HAP-1 (cell line): Measurements from ENCODE around the gene PTGR3.

Source experiments
- DNase-seq, 2 experiments: peaks; one replicate each; pipeline ENCODE4 v3.0.0-alpha.2; 2016 to 2020; ENCODE audit warnings: low spot score in 2 of 2
- H3K27me3 ChIP-seq: fragments of 250-450 bp; sonication (Bioruptor Pico); 2 replicates; pipeline ENCODE4 v1.5.1; 2020; ENCODE audit warnings: low read depth, mild to moderate bottlenecking, moderate library complexity
- H3K36me3 ChIP-seq: fragments of 250-450 bp; sonication (Bioruptor Pico); replicated peaks from 2 replicates; pipeline ENCODE4 v1.5.1; 2020; ENCODE audit warnings: mild to moderate bottlenecking
- H3K4me1 ChIP-seq: fragments of 250-450 bp; sonication (Bioruptor Pico); 2 replicates; pipeline ENCODE4 v1.5.1; 2020; ENCODE audit warnings: mild to moderate bottlenecking
- H3K4me3 ChIP-seq: fragments of 250-450 bp; sonication (Bioruptor Pico); 2 replicates; pipeline ENCODE4 v1.5.1; 2020; ENCODE audit warnings: mild to moderate bottlenecking, moderate library complexity
- H3K9me3 ChIP-seq: fragments of 250-450 bp; sonication (Bioruptor Pico); 2 replicates; pipeline ENCODE4 v1.5.1; 2020; ENCODE audit warnings: mild to moderate bottlenecking, moderate library complexity
- in situ Hi-C: fragments of 300-500 bp; cut with MboI; formaldehyde crosslinking; loops from 3 replicates; pipeline ENCODE4 v1.14.3; 2020; ENCODE audit warnings: low sequenced_read_pairs, inconsistent platforms, mixed read lengths

PTGR3 gene

DNA sequence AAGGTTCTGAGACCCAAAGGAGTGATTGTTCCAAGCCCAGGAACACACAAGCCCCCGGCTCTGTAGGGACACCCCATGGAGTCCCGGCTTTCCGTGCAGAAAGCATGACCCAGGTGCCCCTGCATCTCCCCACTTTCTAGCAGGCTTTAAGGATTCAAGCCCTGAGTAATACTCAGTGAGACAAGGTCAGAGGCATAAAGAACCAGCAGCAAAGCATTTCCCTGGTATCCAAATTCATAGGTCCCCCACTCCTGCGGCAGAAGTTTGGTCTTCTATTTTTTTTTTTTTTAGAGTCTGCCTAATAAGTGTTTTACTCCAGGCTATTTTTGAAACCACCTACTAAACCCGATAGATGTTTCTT lies 18.0 kb upstream of the PTGR3 start:
- H3K4me3 ChIP-seq = no peak overlapping the region
- H3K36me3 ChIP-seq = no peaks in the 10 kb centered on the region
- DNase-seq = no peak
- no peaks in the 10 kb centered on the region for H3K27me3 ChIP-seq
- in situ Hi-C loops = no loop called here
- H3K4me1 ChIP-seq = no peaks in the 10 kb centered on the region
- no peaks in the 10 kb centered on the region for H3K9me3 ChIP-seq

DNA sequence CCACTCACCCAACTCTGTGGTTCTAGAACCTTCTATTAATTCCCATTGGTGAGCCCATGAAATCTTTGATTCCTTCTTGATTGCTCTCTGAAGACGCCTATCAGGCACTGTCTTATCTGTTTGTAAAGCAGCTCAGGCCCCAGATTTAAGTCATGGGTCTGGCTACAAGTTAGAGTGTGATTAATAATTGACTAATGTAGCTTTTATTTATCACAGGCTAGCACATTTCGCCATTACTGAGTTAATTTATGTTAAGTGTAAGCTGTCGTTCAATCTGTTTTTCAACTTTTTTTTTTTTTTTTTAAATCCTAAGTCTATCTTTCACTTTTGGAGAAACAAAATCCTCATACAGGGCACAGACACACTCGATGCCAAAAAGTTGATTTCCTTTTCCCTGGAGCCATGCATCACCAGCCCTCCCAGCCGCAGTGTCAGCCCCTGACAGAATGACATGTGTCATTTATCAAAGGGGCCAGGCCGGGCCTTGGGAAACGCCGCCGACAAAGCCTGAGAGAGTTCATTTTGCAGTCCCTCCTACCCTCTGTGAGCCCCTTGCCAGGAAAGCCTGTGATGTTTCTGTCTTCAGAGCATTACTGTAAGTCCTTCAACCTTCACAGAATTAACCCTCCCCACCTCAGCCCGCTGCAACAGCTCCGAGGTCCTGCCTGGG lies 17.5 kb upstream of the PTGR3 start:
- H3K4me1 ChIP-seq = no peaks in the 10 kb centered on the region
- DNase-seq = no peak
- H3K27me3 ChIP-seq = no peaks in the 10 kb centered on the region
- H3K36me3 ChIP-seq = no peaks in the 10 kb centered on the region
- in situ Hi-C loops = no loop called here
- H3K9me3 ChIP-seq = no peaks in the 10 kb centered on the region
- H3K4me3 ChIP-seq = no peak overlapping the region

DNA sequence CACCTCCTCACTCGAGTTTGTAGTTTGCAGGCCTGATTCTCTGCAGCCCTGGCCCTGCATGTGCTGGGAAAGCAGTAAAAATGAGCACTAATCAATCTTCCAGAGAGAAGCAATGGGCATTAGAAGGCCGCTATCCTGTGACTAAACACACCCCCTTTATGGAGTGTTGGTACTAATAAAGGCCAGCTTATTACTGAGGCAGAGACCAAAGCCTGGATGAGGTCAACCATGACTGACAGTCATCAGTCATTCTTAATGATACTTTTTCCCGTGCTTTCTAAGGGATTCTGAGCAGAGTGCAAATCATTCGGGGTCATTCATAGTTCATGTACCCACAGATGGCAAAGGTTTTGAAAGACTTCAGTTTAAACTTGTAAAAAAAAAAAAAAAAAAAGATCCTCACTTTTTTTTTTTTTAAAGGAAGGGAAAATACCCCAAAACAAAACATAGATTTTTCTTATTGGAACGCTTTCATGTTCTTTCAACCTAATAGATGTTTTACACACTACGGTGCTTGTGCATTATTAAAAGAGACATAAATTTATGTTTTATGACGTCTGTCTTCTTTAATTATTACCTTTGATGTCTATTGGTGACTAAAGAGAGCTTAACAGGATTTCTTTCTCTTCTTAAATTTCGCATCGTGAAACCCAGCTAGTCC lies 14.9 kb upstream of the PTGR3 start:
- H3K36me3 ChIP-seq = no peaks in the 10 kb centered on the region
- in situ Hi-C loops = no loop called here
- no peak overlapping the region for H3K4me3 ChIP-seq
- no peaks in the 10 kb centered on the region for H3K27me3 ChIP-seq
- DNase-seq = no peak
- peaks cover 4% of the 10 kb centered on the region; the same call in 1 of the 2 replicates for H3K4me1 ChIP-seq
- no peaks in the 10 kb centered on the region for H3K9me3 ChIP-seq

DNA sequence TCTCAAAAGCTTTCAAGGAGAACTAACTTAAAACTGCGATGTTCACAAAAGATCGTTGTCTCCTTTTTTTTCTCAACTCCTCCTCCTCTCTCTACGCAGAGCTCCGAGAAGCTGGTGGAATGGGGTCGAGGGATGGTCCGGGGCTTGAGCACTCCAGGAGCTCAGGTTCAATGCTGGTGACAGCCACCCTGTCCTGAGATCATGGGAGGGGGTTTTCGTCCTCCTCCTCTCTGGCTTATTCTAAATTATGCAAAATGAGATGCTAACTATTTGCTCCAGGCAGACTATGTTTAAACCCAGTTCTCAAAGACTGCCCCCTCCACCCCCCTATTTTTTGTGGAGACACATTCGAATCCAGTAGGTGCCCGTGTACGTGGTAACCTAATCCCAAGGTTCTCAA lies 13.5 kb upstream of the PTGR3 start:
- Histone ChIP-seq H3K36me3 (no peaks in the 10 kb centered on the region), H3K9me3 (no peaks in the 10 kb centered on the region), H3K27me3 (no peaks in the 10 kb centered on the region), H3K4me1 (peaks cover 16% of the 10 kb centered on the region), H3K4me3 (no peak overlapping the region)
- in situ Hi-C loops = no loop called here
- DNase-seq = no peak

DNA sequence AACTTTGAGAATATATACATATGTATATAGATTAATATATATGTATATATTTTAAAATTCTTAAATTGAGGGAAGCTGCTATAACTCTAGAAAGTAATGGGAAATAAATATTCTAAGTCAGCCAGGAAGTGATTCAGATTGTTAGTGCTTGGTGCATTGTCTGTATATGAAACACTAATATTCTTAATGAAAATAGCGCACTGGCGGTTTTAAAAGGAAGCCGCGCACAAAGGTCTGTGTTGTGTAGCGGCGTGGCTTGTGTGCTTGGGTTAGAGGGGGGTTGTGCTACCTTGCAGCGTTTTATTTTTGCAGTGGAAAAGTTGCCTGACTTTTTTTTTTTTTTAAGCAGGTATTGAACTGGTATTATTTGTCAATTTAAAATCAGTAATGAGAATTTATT lies 13.0 kb upstream of the PTGR3 start:
- Histone ChIP-seq H3K27me3 (no peaks in the 10 kb centered on the region), H3K36me3 (no peaks in the 10 kb centered on the region), H3K9me3 (no peaks in the 10 kb centered on the region), H3K4me3 (no peak overlapping the region), H3K4me1 (peaks cover 19% of the 10 kb centered on the region)
- no peak for DNase-seq
- in situ Hi-C loops = no loop called here

DNA sequence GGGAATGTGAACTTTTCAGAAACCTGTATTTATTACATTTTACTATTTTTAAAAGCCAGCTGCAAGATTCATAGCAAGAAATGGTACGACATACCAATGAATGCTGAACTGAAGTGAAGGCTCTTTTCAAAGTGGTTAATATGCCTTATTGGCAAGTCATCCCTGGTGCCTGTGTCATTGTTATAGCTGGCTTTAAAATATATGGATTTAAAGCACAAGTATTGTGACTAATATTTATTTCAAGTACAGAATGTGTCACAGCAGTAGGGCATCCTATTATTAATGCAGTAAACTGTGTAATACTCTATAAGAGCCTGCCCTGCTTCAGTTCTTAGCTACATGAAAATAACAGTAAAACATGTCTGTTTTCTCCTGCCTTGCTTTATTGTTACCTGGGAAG lies 12.5 kb upstream of the PTGR3 start:
- no peak for DNase-seq
- Histone ChIP-seq H3K27me3 (no peaks in the 10 kb centered on the region), H3K4me3 (no peak overlapping the region), H3K9me3 (no peaks in the 10 kb centered on the region), H3K36me3 (no peaks in the 10 kb centered on the region), H3K4me1 (peaks cover 24% of the 10 kb centered on the region)
- in situ Hi-C loops = no loop called here

DNA sequence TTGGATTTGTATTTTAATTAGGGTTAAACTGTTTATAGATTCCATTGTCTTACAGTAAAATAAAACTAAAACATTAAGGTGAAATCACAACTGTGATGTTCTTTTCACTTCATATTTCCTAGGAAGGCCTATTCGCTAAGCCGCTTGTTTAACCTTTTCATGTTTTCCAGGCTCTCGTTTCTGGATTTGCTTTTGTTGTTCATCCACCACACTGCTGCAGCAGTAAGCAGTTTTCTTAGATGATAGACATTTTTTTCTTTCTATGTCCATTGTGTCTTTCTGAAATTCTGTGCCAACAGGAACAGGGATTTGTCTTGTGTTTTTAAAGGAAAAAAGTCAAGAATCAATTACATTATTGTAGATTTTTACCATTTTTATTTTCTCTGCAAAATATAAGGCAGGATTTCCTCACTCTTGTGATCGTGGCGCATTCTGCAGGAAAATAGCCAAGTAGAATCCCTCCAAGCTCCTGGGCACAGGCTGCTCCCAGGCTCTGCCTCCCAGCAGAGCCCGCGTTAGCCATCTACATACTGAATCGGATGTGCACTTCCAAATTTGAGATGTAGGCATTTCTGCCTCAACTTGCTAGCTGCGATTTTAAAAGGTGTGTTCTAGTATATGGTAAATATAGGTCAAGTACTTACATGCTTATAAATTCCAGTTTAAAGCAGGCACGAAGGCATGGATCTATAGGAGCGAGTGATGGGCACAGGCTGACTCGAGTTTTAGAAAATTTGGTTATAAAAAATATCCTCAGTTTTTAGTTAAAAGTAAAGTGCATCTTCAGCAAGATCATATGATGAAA lies 11.8 kb upstream of the PTGR3 start:
- Histone ChIP-seq H3K9me3 (no peaks in the 10 kb centered on the region), H3K4me3 (no peak overlapping the region), H3K4me1 (peaks cover 29% of the 10 kb centered on the region), H3K27me3 (no peaks in the 10 kb centered on the region), H3K36me3 (no peaks in the 10 kb centered on the region)
- no peak for DNase-seq
- in situ Hi-C loops = no loop called here

DNA sequence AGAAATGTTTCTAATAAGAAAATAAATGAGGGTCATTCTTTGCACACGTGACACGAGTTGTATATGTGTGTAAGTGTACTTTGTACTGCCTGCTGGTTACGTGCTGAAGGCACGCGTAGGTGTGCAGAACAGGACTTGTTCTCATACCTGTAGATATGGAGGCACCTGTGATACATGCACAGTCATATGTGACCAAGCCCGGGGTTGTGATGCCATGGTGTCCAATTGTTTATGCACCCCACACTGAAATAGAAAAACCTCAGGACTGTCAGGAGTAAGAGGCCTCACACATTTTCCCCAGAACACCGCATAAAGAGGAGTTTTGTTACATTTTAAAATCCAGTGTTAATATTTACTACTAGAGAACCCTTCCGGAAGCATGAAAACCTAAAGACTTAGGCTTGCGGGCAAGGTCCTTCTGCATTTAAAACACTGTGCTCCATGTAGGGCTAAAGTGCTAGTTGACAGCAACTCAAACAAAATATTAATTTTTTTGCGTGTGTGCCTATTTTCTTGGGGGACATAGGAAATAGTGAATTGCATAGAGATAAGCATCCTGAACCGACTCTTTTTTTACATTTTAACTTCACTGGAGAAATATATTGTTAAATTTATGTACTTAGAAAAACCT lies 10.9 kb upstream of the PTGR3 start:
- no peak for DNase-seq
- Histone ChIP-seq H3K27me3 (no peaks in the 10 kb centered on the region), H3K4me3 (no peak overlapping the region), H3K4me1 (peaks cover 29% of the 10 kb centered on the region), H3K36me3 (no peaks in the 10 kb centered on the region), H3K9me3 (no peaks in the 10 kb centered on the region)
- in situ Hi-C loops = no loop called here

DNA sequence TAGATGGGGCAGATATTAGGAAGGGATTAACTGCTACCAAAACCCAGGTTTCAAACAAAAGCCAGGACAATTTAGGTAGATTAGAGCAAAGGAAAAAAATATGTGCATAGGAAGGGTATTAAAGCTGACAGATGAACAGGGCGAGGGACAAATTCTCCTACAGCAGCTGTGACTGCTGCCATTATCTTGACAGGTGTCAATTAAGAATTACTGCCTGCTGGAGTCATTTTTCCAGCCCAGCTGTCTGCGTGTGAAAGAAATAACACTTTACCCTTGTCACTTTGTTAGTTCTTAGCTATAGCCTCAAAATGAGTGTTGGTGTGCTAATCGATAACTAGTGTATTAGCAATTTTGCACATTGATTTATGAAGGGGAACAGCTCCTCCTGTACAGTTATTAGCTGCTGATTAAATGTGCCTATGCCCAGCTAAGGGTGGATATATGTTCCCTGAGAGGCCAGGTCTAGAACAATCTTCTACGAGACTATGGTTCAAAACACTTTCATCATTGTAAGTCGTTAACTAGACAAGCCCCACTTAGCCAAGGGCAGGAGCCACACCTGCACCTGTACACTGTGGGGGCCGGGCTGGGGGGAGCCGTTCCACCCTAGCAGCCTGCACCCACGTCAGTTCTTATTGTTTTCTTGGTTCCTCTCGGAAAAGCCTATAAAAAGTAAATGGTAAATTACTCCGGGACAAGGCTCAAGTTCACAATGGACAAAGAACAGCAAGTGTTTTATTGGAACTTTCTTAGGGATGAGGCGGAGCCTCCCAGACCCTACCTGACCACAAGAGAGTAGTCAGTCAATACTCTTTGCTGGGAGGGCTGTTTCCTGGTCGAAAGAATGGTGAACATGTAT lies 9.4 kb upstream of the PTGR3 start:
- H3K4me3 ChIP-seq = no peak overlapping the region
- peaks cover 41% of the 10 kb centered on the region for H3K4me1 ChIP-seq
- H3K27me3 ChIP-seq = no peaks in the 10 kb centered on the region
- in situ Hi-C loops = no loop called here
- no peaks in the 10 kb centered on the region for H3K36me3 ChIP-seq
- H3K9me3 ChIP-seq = no peaks in the 10 kb centered on the region
- peak; percentile 17 to 61 for DNase-seq

DNA sequence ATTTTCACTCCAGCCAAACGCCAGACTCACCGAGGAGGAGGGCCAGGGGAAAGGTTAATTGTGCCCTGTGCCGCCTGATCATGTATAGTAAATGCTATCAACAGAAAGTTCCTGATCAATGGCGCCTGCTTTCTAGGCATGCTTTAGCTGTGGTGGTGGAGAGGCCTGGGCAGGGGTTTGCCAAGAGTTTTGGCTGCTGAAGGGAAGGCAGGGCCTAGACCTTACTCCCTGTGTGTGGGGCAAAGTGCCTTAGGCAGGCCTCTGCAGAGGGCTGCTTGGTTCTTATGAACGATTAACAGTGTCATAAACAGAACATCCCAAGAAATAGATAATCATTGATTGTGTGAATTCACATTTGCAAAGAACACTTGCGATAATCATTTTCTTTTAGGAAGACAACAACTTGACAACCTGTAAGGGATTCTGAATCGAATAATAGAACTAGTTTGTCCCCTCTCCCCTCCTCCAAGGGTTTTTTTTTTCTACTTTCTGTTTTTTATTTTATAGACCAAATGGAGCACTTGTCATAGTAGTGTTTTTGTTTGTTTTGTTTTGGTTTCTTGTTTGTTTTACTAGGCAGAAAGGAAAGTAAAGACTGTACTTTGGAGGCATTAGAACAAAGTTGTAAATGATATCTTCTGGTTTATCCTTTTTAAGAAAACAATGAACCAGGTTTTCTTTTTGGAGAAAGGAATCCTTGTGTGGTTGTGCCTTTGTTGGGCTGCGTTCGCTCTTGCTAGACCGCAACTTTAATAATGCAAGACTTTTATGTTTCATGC lies 8.2 kb upstream of the PTGR3 start:
- H3K27me3 ChIP-seq = no peaks in the 10 kb centered on the region
- no peak for DNase-seq
- H3K4me3 ChIP-seq = no peak overlapping the region
- peaks cover 43% of the 10 kb centered on the region for H3K4me1 ChIP-seq
- no peaks in the 10 kb centered on the region for H3K36me3 ChIP-seq
- no peaks in the 10 kb centered on the region for H3K9me3 ChIP-seq
- in situ Hi-C loops = no loop called here

DNA sequence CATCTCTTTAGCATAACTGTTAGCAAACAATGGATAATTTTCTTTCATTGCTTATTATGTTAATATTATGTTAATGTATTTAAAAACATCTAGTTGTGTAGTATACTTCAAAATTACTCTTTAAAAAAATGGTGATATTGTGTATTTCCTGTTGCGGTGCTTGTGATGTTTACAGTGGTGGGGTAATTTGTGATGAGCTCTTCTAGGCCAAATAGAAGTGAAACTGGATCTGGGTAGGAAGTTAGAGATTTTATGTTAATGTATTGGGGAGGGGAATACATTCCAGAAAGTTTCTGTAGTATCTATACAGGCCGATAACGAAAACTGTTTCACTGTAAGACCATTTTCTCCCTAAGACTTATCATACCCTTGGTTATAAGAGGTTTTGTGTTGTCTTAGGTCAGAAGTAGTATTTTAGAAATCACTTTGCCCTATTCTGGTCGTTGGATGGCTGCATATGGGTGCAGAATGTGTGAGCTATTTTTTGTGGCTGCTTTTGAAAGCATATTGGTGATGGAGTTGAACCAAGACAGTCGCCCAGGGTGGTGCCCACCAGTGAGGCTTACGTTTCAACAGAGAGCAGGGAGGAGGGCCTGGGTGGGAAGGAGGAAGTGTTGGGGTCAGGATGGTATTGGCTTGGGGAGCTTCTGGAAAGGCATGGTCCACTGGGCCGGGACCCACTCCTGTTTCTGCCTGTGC lies 7.4 kb upstream of the PTGR3 start:
- Histone ChIP-seq H3K9me3 (no peaks in the 10 kb centered on the region), H3K27me3 (no peaks in the 10 kb centered on the region), H3K36me3 (no peaks in the 10 kb centered on the region), H3K4me3 (no peak overlapping the region), H3K4me1 (peaks cover 43% of the 10 kb centered on the region)
- in situ Hi-C loops = no loop called here
- DNase-seq = peak in 1 of 2 experiments; percentile 15

DNA sequence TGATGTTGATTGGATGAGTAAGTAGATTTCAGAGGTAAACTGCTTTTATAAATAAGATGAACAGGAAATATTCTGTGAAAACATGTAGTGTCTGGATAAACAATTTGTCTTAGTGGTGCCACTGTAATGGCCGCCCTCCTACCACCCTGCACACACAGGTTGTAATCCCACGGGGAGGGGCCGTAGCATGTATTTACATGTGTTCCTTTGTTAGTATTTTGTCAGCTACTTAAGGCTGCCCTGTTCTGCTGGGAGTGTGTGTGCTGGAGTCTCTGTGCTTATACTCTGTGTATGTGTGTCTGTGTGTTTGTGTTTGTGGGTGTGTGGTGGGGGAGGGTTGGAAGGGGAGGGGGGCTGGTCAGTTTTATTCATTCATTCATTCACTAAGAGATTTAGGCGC lies 6.7 kb upstream of the PTGR3 start:
- in situ Hi-C loops = no loop called here
- Histone ChIP-seq H3K36me3 (no peaks in the 10 kb centered on the region), H3K27me3 (no peaks in the 10 kb centered on the region), H3K4me3 (no peak overlapping the region), H3K9me3 (no peaks in the 10 kb centered on the region), H3K4me1 (peaks cover 43% of the 10 kb centered on the region)
- DNase-seq = peak; percentile 24 to 58
